Neutrophil (primary cell): ENCODE measurements around the gene STARD7.
A peak's percentile ranks its signal among the peaks of the same experiment; 100 is the strongest.

Experiments used
- H3K27ac ChIP-seq: fragments of 200-600 bp; sonication (generic); 2 replicates; pipeline ENCODE4 v1.5.1; 2016; ENCODE audit warnings: mild to moderate bottlenecking, moderate library complexity
- H3K27me3 ChIP-seq: fragments of 200-600 bp; sonication (generic); 2 replicates; pipeline ENCODE4 v1.6.0; 2016; ENCODE audit warnings: mild to moderate bottlenecking
- H3K36me3 ChIP-seq: fragments of 200-600 bp; sonication (generic); 2 replicates; pipeline ENCODE4 v1.5.1; 2017
- H3K4me1 ChIP-seq, 2 experiments: fragments of 200-600 bp in 1 of 2; sonication (generic) in 1 of 2; 1 replicate in 1 of 2; 2 replicates in 1 of 2; pipeline versions ENCODE4 v1.5.1 to v1.6.1; 2013 to 2016; ENCODE audit warnings: low read depth in 1 of 2, low read length in 1 of 2, mild to moderate bottlenecking in 1 of 2, moderate library complexity in 1 of 2; ENCODE audit not compliant: control insufficient read depth in 1 of 2, insufficient read depth in 1 of 2
- H3K4me3 ChIP-seq, 2 experiments: fragments of 200-600 bp in 1 of 2; sonication (generic) in 1 of 2; 1 replicate in 1 of 2; 2 replicates in 1 of 2; pipeline ENCODE4 v1.5.1; 2013 to 2016; ENCODE audit warnings: low read depth in 1 of 2, low read length in 1 of 2, mild to moderate bottlenecking in 1 of 2, moderate library complexity in 1 of 2
- H3K9me3 ChIP-seq: fragments of 200-600 bp; sonication (generic); 2 replicates; pipeline ENCODE4 v1.5.1; 2016
- CTCF ChIP-seq: fragments of 200-600 bp; sonication (generic); IDR thresholded peaks from 2 replicates; pipeline ENCODE4 v1.5.1; 2016; ENCODE audit warnings: antibody characterized with exemption

Gene STARD7

GRCh38 chr2:96176661-96177060 is 32.0 kb downstream of the STARD7 start:
- TF ChIP-seq CTCF = no peak
- no peak overlapping the region for H3K4me3 ChIP-seq
- H3K4me1 ChIP-seq = no peaks in the 10 kb centered on the region
- no peaks in the 10 kb centered on the region for H3K36me3 ChIP-seq
- H3K9me3 ChIP-seq = no peaks in the 10 kb centered on the region
- H3K27me3 ChIP-seq = no peaks in the 10 kb centered on the region
- no peak overlapping the region for H3K27ac ChIP-seq

GRCh38 chr2:96175951-96176350 is 32.7 kb downstream of the STARD7 start:
- TF ChIP-seq CTCF = no peak
- Histone ChIP-seq H3K4me3 (no peak overlapping the region), H3K4me1 (no peaks in the 10 kb centered on the region), H3K27ac (no peak overlapping the region), H3K9me3 (no peaks in the 10 kb centered on the region), H3K27me3 (no peaks in the 10 kb centered on the region), H3K36me3 (no peaks in the 10 kb centered on the region)

- peak; percentile 83 for TF ChIP-seq CTCF
- Histone ChIP-seq H3K4me3 (no peak overlapping the region), H3K27ac (no peak overlapping the region), H3K36me3 (no peaks in the 10 kb centered on the region), H3K9me3 (no peaks in the 10 kb centered on the region), H3K4me1 (no peaks in the 10 kb centered on the region), H3K27me3 (no peaks in the 10 kb centered on the region)
Observed at GRCh38 chr2:96174251-96175144, 34.1 kb downstream of the STARD7 start.

GRCh38 chr2:96171831-96172230 is 36.8 kb downstream of the STARD7 start:
- Histone ChIP-seq H3K27ac (no peak overlapping the region), H3K4me1 (no peaks in the 10 kb centered on the region), H3K36me3 (no peaks in the 10 kb centered on the region), H3K9me3 (no peaks in the 10 kb centered on the region), H3K4me3 (no peak overlapping the region), H3K27me3 (no peaks in the 10 kb centered on the region)
- no peak for TF ChIP-seq CTCF

- no peak for TF ChIP-seq CTCF
- Histone ChIP-seq H3K27me3 (no peaks in the 10 kb centered on the region), H3K36me3 (no peaks in the 10 kb centered on the region), H3K4me1 (no peaks in the 10 kb centered on the region), H3K4me3 (no peak overlapping the region), H3K27ac (no peak overlapping the region), H3K9me3 (no peaks in the 10 kb centered on the region)
Observed at GRCh38 chr2:96170626-96171025, 38.0 kb downstream of the STARD7 start.
